Stimulated activated naive B cell treated with anti-CD40 and anti-IgM and Interleukin-4, amounts not matched to agents 10 μg/mL and 1 μg/mL and 100 μg/mL, for 72 hours (primary cell): ENCODE data around the gene CARMIL3.

Experiments used
- ATAC-seq, 2 donors: fragments of 150-1000 bp; cut with Tn5 transposase; replicated peaks; 2 replicates each; pipeline ENCODE4 v1.10.0; 2021; ENCODE audit warnings: moderate library complexity in 1 of 2
- DNase-seq: peaks from one replicate; pipeline ENCODE4 v3.0.0; 2021
- H3K27ac Mint-ChIP-seq: one replicate; pipeline ENCODE4 v1.8.0; 2022; ENCODE audit warnings: mild to moderate bottlenecking, mixed read lengths
- H3K27me3 Mint-ChIP-seq, 2 donors: one replicate each; pipeline ENCODE4 v1.8.0; 2022; ENCODE audit warnings: mixed read lengths in 2 of 2
- H3K36me3 Mint-ChIP-seq, 2 donors: one replicate each; pipeline ENCODE4 v1.8.0; 2022; ENCODE audit warnings: mixed read lengths in 2 of 2, mild to moderate bottlenecking in 1 of 2
- H3K4me1 Mint-ChIP-seq, 2 donors: one replicate each; pipeline ENCODE4 v1.8.0; 2022; ENCODE audit warnings: mixed read lengths in 2 of 2, mild to moderate bottlenecking in 1 of 2
- H3K4me3 Mint-ChIP-seq, 2 donors: one replicate each; pipeline ENCODE4 v1.8.0; 2022; ENCODE audit warnings: mild to moderate bottlenecking in 2 of 2, mixed read lengths in 2 of 2, moderate library complexity in 1 of 2
- H3K9me3 Mint-ChIP-seq, 2 donors: one replicate each; pipeline ENCODE4 v1.8.0; 2022; ENCODE audit warnings: mixed read lengths in 2 of 2, mild to moderate bottlenecking in 1 of 2

Gene CARMIL3

GRCh38 chr14:24113379-24113800 lies 61.6 kb downstream of the CARMIL3 start:
- DNase-seq: no peak
- Mint-ChIP-seq H3K4me3 (peak overlapping the region; percentile 97 to 99), H3K9me3 (no peaks in the 10 kb centered on the region), H3K36me3 (peaks cover 15 to 32% of the 10 kb centered on the region in 2 donors), H3K27me3 (no peaks in the 10 kb centered on the region), H3K27ac (peak overlapping the region; percentile 100), H3K4me1 (peaks cover 25 to 29% of the 10 kb centered on the region in 2 donors)
- ATAC-seq: no peak

- Mint-ChIP-seq H3K9me3 (no peaks in the 10 kb centered on the region), H3K36me3 (peaks cover 20 to 38% of the 10 kb centered on the region in 2 donors), H3K27ac (peak overlapping the region; percentile 100), H3K4me3 (peak overlapping the region; percentile 97 to 99), H3K27me3 (no peaks in the 10 kb centered on the region), H3K4me1 (peaks cover 23 to 25% of the 10 kb centered on the region in 2 donors)
- peak; percentile 89 for DNase-seq
- peak; percentile 56 to 59 for ATAC-seq
Observed at GRCh38 chr14:24113801-24114531, 62.2 kb downstream of the CARMIL3 start.

- H3K4me3 Mint-ChIP-seq: peak within 1 kb of the TSS; percentile 97 to 99
- peak within 1 kb of the TSS; percentile 100 for H3K27ac Mint-ChIP-seq
- no peaks in the 10 kb centered on the region for H3K9me3 Mint-ChIP-seq
- peaks cover 25 to 46% of the 10 kb centered on the region in 2 donors for H3K36me3 Mint-ChIP-seq
- ATAC-seq (peak; percentile 87 to 88), DNase-seq (peak; percentile 99)
- peaks cover 20 to 24% of the 10 kb centered on the region in 2 donors for H3K4me1 Mint-ChIP-seq
- H3K27me3 Mint-ChIP-seq: no peaks in the 10 kb centered on the region
Observed at GRCh38 chr14:24114532-24115421, 63.0 kb downstream of the CARMIL3 start, which contains the start of the genes DCAF11 and NRL. Gene DCAF11 (plus strand): TSS chr14:24114777. CDS start chr14:24115595, 818 bp downstream. Gene NRL (minus strand): TSS chr14:24114949. CDS start chr14:24082848, 32,101 bp downstream.

GRCh38 chr14:24115422-24116127 lies 63.8 kb downstream of the CARMIL3 start:
- Mint-ChIP-seq H3K27ac (peak overlapping the region; percentile 100), H3K4me3 (peak overlapping the region; percentile 97 to 99), H3K9me3 (no peaks in the 10 kb centered on the region), H3K36me3 (peaks cover 26 to 47% of the 10 kb centered on the region in 2 donors), H3K4me1 (peaks cover 20 to 24% of the 10 kb centered on the region in 2 donors), H3K27me3 (no peaks in the 10 kb centered on the region)
- DNase-seq (no peak), ATAC-seq (no peak)

- Mint-ChIP-seq H3K27me3 (no peaks in the 10 kb centered on the region), H3K4me3 (peak overlapping the region; percentile 97 to 99), H3K9me3 (no peaks in the 10 kb centered on the region), H3K27ac (no peak overlapping the region), H3K4me1 (peaks cover 20 to 24% of the 10 kb centered on the region in 2 donors), H3K36me3 (peaks cover 29 to 52% of the 10 kb centered on the region in 2 donors)
- DNase-seq (no peak), ATAC-seq (no peak)
Observed at GRCh38 chr14:24116128-24116814, 64.5 kb downstream of the CARMIL3 start.

GRCh38 chr14:24117179-24117578 lies 65.4 kb downstream of the CARMIL3 start:
- H3K36me3 Mint-ChIP-seq: peaks cover 35 to 58% of the 10 kb centered on the region in 2 donors

More at GRCh38 chr14:24117179-24117578, 65.4 kb downstream of the CARMIL3 start:
- Mint-ChIP-seq H3K27ac (no peak overlapping the region), H3K4me3 (no peak overlapping the region), H3K9me3 (no peaks in the 10 kb centered on the region), H3K4me1 (peaks cover 20 to 24% of the 10 kb centered on the region in 2 donors), H3K27me3 (no peaks in the 10 kb centered on the region)
- ATAC-seq: no peak
- no peak for DNase-seq
